SH-SY5Y (cell line): Measurements from ENCODE around the gene ALG12.

Experiments used
- GATA2 ChIP-seq: IDR thresholded peaks from 2 replicates; pipeline ENCODE4 v1.6.1; 2011; ENCODE audit warnings: mild to moderate bottlenecking, low read depth, low read length
- GATA3 ChIP-seq: IDR thresholded peaks from 2 replicates; pipeline ENCODE4 v1.6.1; 2011; ENCODE audit warnings: low read depth, mild to moderate bottlenecking, low read length, moderate library complexity

The ALG12 gene

GRCh38 chr22:49917974-49918910 lies at the start of gene ALG12, which contains the start of gene CRELD2:
TSS of gene ALG12 (minus strand) at chr22:49918438. CDS start at chr22:49913765, 4,673 bp downstream.
TSS of gene CRELD2 (plus strand) at chr22:49918634. CDS start at chr22:49918770, 136 bp downstream.
- TF ChIP-seq GATA3 (no peak), GATA2 (no peak; the same call in 1 of the 2 replicates)

- no peak for TF ChIP-seq GATA3
- TF ChIP-seq GATA2, result no peak
Measured at GRCh38 chr22:49967706-49968208, 49.5 kb upstream of the ALG12 start.

- TF ChIP-seq GATA3 (no peak), GATA2 (no peak)
Measured at GRCh38 chr22:49966774-49967705, 48.8 kb upstream of the ALG12 start.

- TF ChIP-seq GATA3, result no peak
- TF ChIP-seq GATA2, result no peak
Measured at GRCh38 chr22:49966041-49966773, 48.0 kb upstream of the ALG12 start.

- no peak for TF ChIP-seq GATA3
- no peak for TF ChIP-seq GATA2
Measured at GRCh38 chr22:49965091-49966040, 47.1 kb upstream of the ALG12 start.

- TF ChIP-seq GATA3 (no peak), GATA2 (no peak)
Measured at GRCh38 chr22:49964136-49965090, 46.2 kb upstream of the ALG12 start.

- TF ChIP-seq GATA2 (no peak), GATA3 (no peak)
Measured at GRCh38 chr22:49963647-49964026, 45.4 kb upstream of the ALG12 start.

GRCh38 chr22:49962751-49963646 lies 44.8 kb upstream of the ALG12 start:
- no peak for TF ChIP-seq GATA2
- no peak for TF ChIP-seq GATA3

GRCh38 chr22:49962012-49962750 lies 43.9 kb upstream of the ALG12 start:
- TF ChIP-seq GATA3, result no peak
- no peak for TF ChIP-seq GATA2

- TF ChIP-seq GATA2, result no peak
- no peak for TF ChIP-seq GATA3
Measured at GRCh38 chr22:49961601-49962011, 43.4 kb upstream of the ALG12 start.
